H54 (cell line): ENCODE data around the gene FASN.
"Not testable (repeated sequence)": the region's sequence is repeated elsewhere in the genome, so short reads cannot be mapped to it uniquely, and the experiment has no call there.

ENCODE experiments used
- DNase-seq: peaks from one replicate; pipeline ENCODE4 v3.0.0; 2011; ENCODE audit warnings: low spot score, mixed read lengths; ENCODE audit not compliant: insufficient read length
- FAIRE-seq: peaks from 3 replicates; lab custom pipeline; 2011; peaks lifted over from hg19 to GRCh38; lab: Jason Lieb, UNC
- POLR2A ChIP-seq: IDR thresholded peaks from 2 replicates; pipeline ENCODE4 v1.6.1; 2011; ENCODE audit warnings: low read depth, mild to moderate bottlenecking, low read length

FASN gene

DNA sequence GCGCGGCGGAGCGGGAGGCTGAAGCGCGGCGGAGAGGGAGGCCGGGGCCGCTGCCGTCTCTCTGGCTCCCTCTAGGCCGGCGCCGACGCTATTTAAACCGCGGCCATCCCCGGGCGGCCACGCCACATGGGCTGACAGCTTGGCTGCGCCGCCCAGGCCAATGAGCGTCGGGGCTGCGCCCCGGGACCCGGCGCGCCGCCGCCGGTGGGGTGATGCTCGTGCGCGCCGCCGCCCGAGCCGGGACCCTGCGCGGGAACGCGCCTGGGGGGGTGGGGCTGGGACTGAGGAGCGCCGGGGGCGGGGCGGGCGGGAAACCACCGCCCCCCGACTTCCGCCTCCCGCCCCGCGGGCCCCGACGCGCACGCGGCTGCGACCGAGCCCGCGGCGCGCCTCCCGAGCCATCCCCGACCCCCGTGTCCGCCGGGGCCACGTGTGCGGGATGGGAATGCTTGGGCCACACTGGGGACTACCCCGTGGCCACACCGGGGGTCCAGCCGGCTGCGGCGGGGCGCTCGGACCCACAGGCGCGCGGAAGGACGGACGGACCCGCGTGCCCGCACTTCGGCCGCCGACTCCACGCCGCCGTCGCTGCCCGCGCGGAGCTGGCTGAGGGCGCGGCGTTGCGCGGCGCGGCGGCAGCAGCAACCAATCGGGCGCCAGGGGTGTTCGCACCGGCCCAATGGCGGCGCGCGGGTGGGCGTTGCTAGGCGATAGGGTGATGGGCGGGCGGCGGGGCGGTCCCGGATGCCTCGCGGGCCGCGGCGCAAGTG, at the start of gene FASN:
Gene FASN, minus strand, starts transcription at position 68 of the 770 bp plus-strand sequence. CDS start 1,791 bp downstream, outside the sequence.
- TF ChIP-seq POLR2A, result peak; percentile 99
- FAIRE-seq (no peak), DNase-seq (peak; percentile 100)

DNA sequence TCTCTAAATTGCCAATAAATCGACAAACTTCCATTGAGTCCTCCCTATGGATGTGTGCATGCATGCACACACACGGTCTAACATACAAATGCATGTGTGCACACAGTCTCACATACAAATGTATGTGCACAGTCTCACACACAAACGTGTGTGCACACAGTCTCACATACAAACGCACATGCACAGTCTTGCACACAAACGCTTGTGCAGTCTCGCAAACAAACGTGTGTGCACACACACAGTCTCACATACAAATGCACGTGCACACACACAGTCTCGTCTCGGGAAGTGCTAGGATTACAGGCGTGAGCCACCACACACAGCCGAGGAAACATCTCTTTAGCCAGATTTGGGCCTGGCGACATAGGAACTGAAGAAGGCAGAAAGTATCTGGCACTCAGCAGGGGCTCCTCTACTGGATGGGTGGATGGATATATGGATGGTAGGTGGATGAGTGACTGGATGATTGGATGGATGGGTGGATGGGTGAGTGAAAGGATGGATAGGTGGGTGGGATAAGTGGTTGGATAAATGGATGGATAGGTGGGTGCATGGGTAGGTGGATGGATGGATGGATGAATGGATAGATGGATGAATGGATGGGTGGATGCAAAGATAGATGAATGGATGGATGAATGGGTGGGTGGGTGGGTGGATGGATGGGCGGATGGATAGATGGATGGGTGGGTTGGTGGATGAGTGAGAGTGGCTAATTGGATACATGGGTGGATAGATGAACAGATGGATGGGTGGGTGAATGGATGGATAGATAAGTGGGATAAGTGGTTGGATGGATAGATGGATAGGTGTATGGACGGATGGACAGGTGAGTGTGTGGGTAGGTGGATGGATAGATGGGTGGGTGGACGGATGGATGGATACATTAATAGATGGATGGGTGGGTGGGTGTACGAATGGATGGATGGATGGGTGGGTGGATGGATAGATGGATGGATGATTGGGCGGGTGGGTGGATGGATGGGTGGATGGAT, 48.9 kb upstream of the FASN start:
- no peak for FAIRE-seq
- DNase-seq, result no peak
- TF ChIP-seq POLR2A, result no peak

DNA sequence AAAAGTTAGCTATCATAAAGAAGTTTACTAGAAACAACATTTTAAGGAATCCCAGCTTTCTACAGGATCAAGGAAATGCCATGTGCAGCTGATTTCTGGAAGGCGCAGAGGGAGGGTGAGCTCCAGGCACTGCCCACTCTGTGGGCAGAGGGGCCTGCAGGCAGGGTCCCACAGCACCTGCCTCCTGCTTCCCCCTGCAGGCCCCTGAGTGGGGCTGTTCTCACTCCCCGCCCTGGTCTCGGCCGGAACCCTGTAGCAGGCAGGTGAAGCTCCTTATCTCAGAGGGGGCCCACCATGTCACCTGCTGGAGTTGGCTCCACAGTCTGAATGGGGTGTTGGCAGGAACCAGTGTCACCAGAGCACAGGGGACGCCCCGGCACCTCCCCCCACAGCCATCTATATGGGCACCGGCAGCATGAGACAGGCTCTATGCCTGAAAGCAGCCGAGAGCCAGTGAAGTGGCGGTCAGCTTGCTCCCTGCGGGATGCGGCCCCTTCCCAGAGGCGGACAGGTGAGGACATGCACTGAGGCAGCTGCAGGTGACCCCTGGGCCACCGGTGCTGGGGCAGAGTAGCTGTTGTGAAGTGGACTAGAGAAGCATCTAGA, 47.6 kb upstream of the FASN start:
- TF ChIP-seq POLR2A, result no peak
- DNase-seq, result no peak
- FAIRE-seq, result no peak

DNA sequence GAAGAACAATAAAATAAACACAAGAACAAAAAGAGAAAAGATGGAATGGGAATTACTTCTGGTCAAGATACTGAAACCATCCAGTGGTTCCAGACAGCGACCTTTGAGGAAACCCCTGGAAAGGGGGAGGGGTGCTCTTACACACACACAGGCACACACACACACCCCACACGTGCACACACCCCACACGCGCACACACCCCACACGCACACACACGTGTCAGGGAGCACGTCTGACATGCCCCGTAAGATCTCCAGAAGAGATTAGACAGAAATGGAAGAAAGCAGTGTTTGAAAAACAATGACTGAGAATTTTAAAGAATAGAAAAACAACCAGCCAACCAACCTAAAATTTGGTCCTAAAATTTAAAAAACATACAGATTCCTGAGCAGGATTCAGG, 45.3 kb upstream of the FASN start:
- FAIRE-seq (no peak), DNase-seq (no peak)
- TF ChIP-seq POLR2A, result no peak

DNA sequence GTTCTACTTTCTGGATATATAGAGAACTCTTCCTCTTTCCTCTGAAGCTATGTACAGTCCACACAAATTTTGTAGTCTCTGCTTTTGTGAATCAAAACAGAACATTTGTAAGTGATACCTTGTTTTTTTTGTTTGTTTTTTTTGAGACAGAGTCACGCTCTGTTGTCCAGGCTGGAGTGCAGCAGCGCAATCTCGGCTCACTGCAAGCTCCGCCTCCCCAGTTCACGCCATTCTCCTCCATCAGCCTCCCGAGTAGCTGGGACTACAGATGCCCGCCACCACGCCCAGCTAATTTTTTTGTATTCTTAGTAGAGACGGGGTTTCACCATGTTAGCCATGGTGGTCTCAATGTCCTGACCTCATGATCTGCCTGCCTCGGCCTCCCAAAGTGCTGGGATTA, 41.9 kb upstream of the FASN start:
- not testable (repeated sequence) for FAIRE-seq, DNase-seq

DNA sequence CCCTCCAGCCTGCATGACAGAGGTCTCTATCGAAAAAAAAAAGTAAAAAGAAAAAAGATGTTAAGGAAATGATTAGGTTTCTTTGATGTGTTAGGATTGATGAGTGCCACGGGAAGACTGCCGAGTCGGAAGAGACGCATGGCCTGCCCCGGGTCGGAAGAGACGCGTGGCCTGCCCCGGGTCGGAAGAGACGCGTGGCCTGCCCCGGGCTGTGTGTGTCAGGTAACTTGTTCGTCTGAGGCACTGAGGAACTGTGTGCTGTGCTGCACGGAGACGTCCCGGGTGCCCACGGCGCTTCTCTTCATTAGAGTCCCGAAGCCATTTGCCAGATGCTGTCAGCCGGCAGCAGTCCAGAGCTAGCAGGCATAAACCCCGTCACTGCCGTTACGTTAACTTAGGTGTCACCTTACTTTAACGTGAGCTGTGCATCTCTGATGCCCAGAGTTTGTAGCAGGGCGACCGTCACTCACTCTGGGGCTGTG, 40.5 kb upstream of the FASN start:
- DNase-seq (no peak), FAIRE-seq (no peak)
- TF ChIP-seq POLR2A, result no peak

DNA sequence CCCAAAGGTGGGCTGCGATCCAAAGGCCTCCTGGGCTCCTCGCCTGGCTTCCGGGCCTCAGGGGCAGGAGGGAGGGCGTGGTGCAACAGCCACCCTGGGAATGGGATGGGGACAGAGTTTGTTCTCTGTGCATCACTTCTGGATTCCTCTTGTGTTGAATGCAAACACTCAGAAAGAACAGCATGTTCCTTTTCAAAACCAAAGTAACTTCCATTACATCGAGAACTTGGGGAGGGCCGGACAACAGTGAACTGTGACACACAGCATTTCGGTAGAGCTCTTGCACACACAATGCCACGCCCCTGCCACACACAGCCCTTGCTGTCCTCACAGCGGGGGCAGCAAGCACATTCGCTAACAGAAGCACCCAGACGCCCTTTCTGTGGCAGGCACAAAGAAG, 36.1 kb upstream of the FASN start:
- DNase-seq, result no peak
- FAIRE-seq, result no peak
- no peak for TF ChIP-seq POLR2A

DNA sequence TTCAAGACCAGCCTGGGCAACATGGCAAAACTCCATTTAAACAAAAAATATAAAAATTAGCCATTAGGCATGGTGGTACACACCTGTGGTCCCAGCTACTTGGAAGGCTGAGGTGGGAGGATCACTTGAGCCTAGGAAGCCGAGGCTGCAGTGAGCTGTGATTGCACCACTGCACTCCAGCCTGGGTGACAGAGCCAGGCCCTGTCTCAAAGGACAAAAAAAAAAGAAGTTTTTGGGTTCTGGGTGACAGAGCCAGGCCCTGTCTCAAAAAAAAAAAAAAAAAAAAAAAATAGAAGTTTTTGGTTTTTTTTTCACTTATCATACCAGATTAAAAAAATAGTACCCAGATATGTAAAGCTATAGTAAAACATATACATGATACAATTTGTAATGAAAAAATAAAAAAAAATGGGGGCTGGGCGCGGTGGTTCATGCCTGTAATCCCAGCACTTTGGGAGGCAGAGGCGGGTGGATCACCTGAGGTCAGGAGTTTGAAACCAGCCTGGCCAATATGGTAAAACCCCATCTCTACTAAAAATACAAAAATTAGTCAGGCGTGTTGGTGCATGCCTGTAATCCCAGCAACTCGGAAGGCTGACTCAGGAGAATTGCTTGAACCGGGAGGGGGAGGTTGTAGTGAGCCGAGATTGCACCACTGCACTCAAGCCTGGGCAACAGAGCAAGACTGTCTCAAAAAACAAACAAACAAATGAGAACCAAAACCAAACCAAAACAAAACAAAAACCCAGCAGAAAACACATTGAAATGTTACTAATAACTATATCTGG, 35.3 kb upstream of the FASN start:
- DNase-seq, FAIRE-seq: not testable (repeated sequence)

DNA sequence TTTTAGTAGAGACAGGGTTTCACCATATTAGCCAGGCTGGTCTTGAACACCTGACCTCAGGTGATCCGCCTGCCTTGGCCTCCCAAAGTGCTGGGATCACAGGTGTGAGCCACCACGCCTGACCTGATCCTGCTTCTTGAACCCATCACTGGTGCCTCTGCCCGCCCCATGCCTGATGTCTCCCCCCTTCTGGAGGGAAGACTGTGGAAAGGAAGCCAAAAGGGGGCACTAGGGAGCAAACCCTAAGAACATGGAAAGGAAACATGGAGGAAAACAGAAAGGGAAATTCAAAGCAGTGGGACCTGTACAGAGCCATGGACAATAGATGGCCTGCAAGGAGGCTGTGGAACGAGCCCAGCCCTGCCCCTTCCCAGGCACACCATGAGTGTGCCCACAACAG, 31.1 kb upstream of the FASN start:
- FAIRE-seq (no peak), DNase-seq (no peak)
- TF ChIP-seq POLR2A, result no peak

DNA sequence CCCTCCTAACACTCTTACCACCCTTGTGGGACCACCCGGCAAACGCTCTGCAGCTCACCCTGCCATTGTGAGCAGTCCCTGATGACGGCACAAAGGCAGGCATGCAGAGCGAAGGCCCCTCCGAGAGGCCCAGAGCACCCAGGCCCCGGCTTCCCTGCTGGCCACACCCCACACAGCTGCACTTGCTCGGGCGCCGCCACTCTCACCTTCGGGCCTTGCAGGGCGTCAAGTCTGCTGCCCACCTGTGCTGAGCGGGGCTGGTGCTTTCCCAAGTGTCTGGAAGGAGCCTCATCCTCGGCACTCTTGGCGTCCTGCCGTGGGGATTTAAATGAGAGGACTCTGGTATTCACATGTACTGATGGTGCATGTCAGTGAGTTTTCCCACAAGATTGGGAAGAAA, 30.3 kb upstream of the FASN start:
- DNase-seq (no peak), FAIRE-seq (no peak)
- TF ChIP-seq POLR2A, result no peak

DNA sequence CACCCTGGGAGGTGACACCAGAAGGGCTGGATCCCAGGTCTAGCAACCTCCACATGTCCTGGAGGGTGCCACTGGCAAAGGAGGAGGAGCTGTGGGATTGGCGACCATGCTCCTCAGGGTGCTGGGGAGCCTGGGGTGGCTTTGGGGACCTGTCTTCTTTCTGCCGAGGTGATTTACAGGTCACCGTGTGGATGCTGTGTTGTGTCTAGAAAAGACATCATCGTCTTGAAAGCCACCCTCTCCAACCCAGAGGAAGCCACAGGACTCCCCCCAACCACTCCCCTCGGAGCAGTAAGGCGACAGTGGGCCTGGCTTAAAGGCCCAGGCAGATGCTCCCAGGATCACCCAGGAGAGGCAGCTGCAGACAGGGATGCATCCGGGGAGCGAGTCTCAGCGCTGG, 29.7 kb upstream of the FASN start:
- no peak for FAIRE-seq
- no peak for TF ChIP-seq POLR2A
- no peak for DNase-seq

DNA sequence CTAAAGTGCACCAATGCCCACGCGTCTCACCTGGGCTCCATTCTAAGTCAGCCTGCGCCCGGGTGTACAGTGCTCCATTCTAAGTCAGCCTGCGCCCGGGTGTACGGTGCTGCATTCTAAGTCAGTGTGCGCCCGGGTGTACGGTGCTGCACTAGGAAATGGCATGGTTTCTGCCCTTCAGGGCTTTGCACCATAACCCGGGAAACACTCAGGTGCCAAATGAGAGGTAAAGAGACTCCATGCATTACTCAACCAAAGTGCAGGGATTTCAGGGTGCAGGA, 29.2 kb upstream of the FASN start:
- TF ChIP-seq POLR2A, result no peak
- DNase-seq (no peak), FAIRE-seq (no peak)

DNA sequence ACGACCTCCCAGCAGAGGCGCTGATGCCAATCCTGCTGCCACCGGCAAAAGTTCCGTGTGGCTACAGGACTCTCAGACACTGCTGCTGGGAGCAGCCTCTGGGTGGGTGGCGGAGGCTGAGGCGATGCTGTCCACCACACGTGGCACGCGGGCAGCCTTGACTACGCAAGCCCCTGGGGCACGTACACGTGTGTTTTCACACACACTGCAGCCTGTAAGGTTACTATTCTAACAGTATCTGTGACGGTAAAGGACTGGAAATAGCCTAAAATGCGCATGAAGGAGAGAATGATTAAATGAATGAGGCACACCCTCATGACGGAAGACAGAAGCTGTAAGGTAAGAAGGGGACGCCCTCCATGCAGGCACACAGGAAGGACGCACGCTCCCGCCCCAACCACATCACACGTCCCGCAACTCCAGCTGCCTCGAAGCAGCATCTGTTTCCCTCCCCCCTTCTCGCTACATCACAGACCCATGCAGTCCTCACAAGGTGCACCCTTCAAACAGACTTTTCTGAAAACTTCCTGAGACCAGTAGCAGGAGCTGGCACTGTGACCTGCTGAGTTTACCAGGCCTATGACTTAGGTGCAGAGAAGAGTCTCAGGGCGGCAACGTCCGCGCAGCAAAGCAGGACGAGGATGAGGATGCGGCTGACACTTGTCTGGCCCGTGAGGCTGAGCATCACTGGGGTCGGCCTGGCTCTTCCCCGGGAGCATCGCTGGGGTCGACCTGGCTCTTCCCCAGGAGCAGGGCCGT, 28.7 kb upstream of the FASN start:
- no peak for TF ChIP-seq POLR2A
- FAIRE-seq (no peak), DNase-seq (no peak)
